ENCODE measurements around the gene BHLHA15. TPM values are rescaled to one million over a fixed set of nuclear protein-coding genes. Genes with fewer than 3 reads are reported as not detected.

The BHLHA15 gene
- total and polyA plus RNA-seq, 2 donors (not counting 1 experiment from before 2014, with no cell fraction given), result 0.33 TPM; not detected in 1

DNA sequence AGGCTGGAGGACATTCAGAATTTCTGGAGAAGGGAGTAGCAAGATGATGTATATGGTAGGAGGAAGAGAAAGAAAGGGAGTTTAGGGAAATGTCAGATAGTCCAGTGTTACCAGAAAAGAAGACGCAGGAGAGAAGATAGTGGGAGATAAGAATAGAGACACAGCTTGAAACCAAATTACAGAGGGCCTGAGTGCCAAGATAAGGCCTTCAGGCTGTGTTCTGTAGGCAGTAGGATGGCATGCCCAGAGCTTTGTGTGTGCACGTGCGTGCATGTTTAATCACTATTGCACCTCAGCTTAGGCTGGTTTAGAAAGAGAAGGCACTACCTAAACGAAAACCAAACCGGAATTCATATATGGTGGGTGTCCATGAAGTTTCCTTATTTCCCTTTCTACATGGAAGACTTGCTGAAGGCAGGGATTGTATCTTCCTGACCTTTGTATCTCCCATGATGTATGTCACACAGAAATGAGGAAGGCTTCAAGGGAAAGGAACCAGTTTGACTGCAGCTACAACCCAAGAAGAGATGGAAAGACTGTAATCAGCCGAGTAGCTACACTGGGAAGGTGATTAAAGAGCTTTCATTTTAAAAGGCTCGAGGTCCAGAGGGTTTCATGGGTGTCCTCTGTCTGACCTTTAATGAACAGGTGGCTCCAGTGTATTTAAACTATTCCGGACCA, 35.8 kb upstream of the BHLHA15 start:
- H2AFZ ChIP-seq (ENCODE audit: low read length), result no peak overlapping the region
- no peaks in the 10 kb centered on the region for H3K79me2 ChIP-seq (ENCODE audit: control insufficient read depth, insufficient read depth, low read length)
- TF ChIP-seq, protein P1, sequence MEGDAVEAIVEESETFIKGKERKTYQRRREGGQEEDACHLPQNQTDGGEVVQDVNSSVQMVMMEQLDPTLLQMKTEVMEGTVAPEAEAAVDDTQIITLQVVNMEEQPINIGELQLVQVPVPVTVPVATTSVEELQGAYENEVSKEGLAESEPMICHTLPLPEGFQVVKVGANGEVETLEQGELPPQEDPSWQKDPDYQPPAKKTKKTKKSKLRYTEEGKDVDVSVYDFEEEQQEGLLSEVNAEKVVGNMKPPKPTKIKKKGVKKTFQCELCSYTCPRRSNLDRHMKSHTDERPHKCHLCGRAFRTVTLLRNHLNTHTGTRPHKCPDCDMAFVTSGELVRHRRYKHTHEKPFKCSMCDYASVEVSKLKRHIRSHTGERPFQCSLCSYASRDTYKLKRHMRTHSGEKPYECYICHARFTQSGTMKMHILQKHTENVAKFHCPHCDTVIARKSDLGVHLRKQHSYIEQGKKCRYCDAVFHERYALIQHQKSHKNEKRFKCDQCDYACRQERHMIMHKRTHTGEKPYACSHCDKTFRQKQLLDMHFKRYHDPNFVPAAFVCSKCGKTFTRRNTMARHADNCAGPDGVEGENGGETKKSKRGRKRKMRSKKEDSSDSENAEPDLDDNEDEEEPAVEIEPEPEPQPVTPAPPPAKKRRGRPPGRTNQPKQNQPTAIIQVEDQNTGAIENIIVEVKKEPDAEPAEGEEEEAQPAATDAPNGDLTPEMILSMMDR (conservative IDR thresholded peaks at IDR 0.05 in 1 of 2, IDR thresholded peaks at IDR 0.05 in 1 of 2; ENCODE audit: low read depth in 1 of 2, low read length in 2 of 2), result no peak
- no peak for TF ChIP-seq EZH2 (IDR thresholded peaks at IDR 0.05; ENCODE audit: low read length, missing control alignments)
- H4K20me1 ChIP-seq (ENCODE audit: control insufficient read depth, extremely low read depth, insufficient read depth, low read length), result no peaks in the 10 kb centered on the region
- no peak overlapping the region for H3K27ac ChIP-seq (ENCODE audit: insufficient read depth, low read length)
- no peak overlapping the region for H3K4me2 ChIP-seq (ENCODE audit: extremely low read depth, insufficient read depth, low read length)
- H3K9me3 ChIP-seq (ENCODE audit: control insufficient read depth, insufficient read depth, low read depth, low read length), result no peaks in the 10 kb centered on the region
- H3K4me3 ChIP-seq (replicated peaks in 1 of 4; ENCODE audit: control extremely low read depth in 1 of 4, insufficient read depth in 1 of 4, low read depth in 3 of 4, low read length in 4 of 4), result no peak overlapping the region
- DNase-seq (ENCODE audit: low read depth in 2 of 2), result no peak
- H3K36me3 ChIP-seq (ENCODE audit: control insufficient read depth, insufficient read depth, low read length), result no peaks in the 10 kb centered on the region
- no peaks in the 10 kb centered on the region for H3K4me1 ChIP-seq (ENCODE audit: control insufficient read depth, extremely low read depth, insufficient read depth, low read length)
- no peaks in the 10 kb centered on the region for H3K27me3 ChIP-seq (ENCODE audit: control insufficient read depth, insufficient read depth, low read length)
- no peak overlapping the region for H3K9ac ChIP-seq (ENCODE audit: insufficient read depth, low read length)

DNA sequence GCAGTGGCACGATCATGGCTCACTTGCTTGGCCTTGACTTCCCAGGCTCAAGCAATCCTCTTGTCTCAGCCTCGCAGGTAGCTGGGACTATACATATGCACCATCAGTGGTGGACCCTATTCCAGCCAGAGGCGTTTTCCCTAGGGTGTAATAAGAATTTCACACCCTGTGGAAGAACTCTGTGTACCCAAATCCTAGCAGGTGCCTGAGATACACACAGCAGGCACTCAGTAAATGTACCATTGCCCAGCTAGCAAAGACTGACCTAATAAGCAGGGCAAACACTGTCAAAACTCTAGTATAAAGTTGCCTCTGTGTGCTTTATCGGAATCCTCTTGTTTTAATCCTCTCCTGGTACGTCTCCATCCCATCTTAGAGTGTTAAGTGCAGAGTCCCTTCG, 33.7 kb upstream of the BHLHA15 start:
- H3K9ac ChIP-seq (ENCODE audit: insufficient read depth, low read length), result no peak overlapping the region
- no peak overlapping the region for H3K4me2 ChIP-seq (ENCODE audit: extremely low read depth, insufficient read depth, low read length)
- no peak overlapping the region for H2AFZ ChIP-seq (ENCODE audit: low read length)
- H3K9me3 ChIP-seq (ENCODE audit: control insufficient read depth, insufficient read depth, low read depth, low read length), result no peaks in the 10 kb centered on the region
- no peaks in the 10 kb centered on the region for H4K20me1 ChIP-seq (ENCODE audit: control insufficient read depth, extremely low read depth, insufficient read depth, low read length)
- DNase-seq (ENCODE audit: low read depth in 2 of 2), result no peak
- no peak overlapping the region for H3K27ac ChIP-seq (ENCODE audit: insufficient read depth, low read length)
- H3K36me3 ChIP-seq (ENCODE audit: control insufficient read depth, insufficient read depth, low read length), result no peaks in the 10 kb centered on the region
- TF ChIP-seq, protein P1 (conservative IDR thresholded peaks at IDR 0.05 in 1 of 2, IDR thresholded peaks at IDR 0.05 in 1 of 2; ENCODE audit: low read depth in 1 of 2, low read length in 2 of 2), result no peak
- no peak for TF ChIP-seq EZH2 (IDR thresholded peaks at IDR 0.05; ENCODE audit: low read length, missing control alignments)
- H3K4me3 ChIP-seq (replicated peaks in 1 of 4; ENCODE audit: control extremely low read depth in 1 of 4, insufficient read depth in 1 of 4, low read depth in 3 of 4, low read length in 4 of 4), result no peak overlapping the region
- H3K79me2 ChIP-seq (ENCODE audit: control insufficient read depth, insufficient read depth, low read length), result no peaks in the 10 kb centered on the region
- H3K27me3 ChIP-seq (ENCODE audit: control insufficient read depth, insufficient read depth, low read length), result no peaks in the 10 kb centered on the region
- no peaks in the 10 kb centered on the region for H3K4me1 ChIP-seq (ENCODE audit: control insufficient read depth, extremely low read depth, insufficient read depth, low read length)

DNA sequence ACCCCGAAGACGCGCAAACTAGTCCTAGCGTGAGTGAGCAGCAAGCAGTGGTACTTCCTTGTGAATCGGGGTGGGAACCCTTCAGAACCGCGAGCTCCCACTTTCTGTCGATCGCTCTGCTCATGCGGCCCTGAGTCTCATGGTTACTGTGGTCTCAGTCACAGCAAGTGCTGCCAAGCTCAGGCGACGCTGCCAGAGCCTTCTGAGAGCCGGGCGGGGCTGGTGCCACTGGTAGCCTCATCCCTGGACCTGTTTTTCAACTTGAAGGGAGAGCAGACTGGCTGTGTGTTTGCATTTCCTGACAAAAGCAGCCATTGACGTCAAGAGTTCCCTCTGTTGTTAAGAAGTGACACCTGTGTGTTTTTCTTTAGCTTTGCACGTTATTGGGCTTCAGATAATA, 32.9 kb upstream of the BHLHA15 start:
- no peaks in the 10 kb centered on the region for H3K4me1 ChIP-seq (ENCODE audit: control insufficient read depth, extremely low read depth, insufficient read depth, low read length)
- H3K4me2 ChIP-seq (ENCODE audit: extremely low read depth, insufficient read depth, low read length), result no peak overlapping the region
- DNase-seq (ENCODE audit: low read depth in 2 of 2), result no peak
- H3K36me3 ChIP-seq (ENCODE audit: control insufficient read depth, insufficient read depth, low read length), result no peaks in the 10 kb centered on the region
- H3K79me2 ChIP-seq (ENCODE audit: control insufficient read depth, insufficient read depth, low read length), result no peaks in the 10 kb centered on the region
- H2AFZ ChIP-seq (ENCODE audit: low read length), result no peak overlapping the region
- TF ChIP-seq, protein P1 (conservative IDR thresholded peaks at IDR 0.05 in 1 of 2, IDR thresholded peaks at IDR 0.05 in 1 of 2; ENCODE audit: low read depth in 1 of 2, low read length in 2 of 2), result no peak
- no peak for TF ChIP-seq EZH2 (IDR thresholded peaks at IDR 0.05; ENCODE audit: low read length, missing control alignments)
- no peaks in the 10 kb centered on the region for H4K20me1 ChIP-seq (ENCODE audit: control insufficient read depth, extremely low read depth, insufficient read depth, low read length)
- H3K27ac ChIP-seq (ENCODE audit: insufficient read depth, low read length), result no peak overlapping the region
- H3K9me3 ChIP-seq (ENCODE audit: control insufficient read depth, insufficient read depth, low read depth, low read length), result no peaks in the 10 kb centered on the region
- H3K27me3 ChIP-seq (ENCODE audit: control insufficient read depth, insufficient read depth, low read length), result no peaks in the 10 kb centered on the region
- H3K9ac ChIP-seq (ENCODE audit: insufficient read depth, low read length), result no peak overlapping the region
- no peak overlapping the region for H3K4me3 ChIP-seq (replicated peaks in 1 of 4; ENCODE audit: control extremely low read depth in 1 of 4, insufficient read depth in 1 of 4, low read depth in 3 of 4, low read length in 4 of 4)
